Stimulated activated CD8-positive, alpha-beta memory T cell treated with anti-CD3 and anti-CD28 coated beads, Interleukin-4, amount 100 ng/mL, for 24 hours (primary cell): Measurements from ENCODE around the gene FAM168B.
A peak's percentile ranks its signal among the peaks of the same experiment; 100 is the strongest.
"Not testable (repeated sequence)": the region's sequence is repeated elsewhere in the genome, so short reads cannot be mapped to it uniquely, and the experiment has no call there.

ENCODE experiments used
- DNase-seq: peaks from one replicate; pipeline ENCODE4 v3.0.0-alpha.2; 2020; ENCODE audit warnings: low read depth

FAM168B gene, protein sequence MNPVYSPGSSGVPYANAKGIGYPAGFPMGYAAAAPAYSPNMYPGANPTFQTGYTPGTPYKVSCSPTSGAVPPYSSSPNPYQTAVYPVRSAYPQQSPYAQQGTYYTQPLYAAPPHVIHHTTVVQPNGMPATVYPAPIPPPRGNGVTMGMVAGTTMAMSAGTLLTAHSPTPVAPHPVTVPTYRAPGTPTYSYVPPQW

DNA sequence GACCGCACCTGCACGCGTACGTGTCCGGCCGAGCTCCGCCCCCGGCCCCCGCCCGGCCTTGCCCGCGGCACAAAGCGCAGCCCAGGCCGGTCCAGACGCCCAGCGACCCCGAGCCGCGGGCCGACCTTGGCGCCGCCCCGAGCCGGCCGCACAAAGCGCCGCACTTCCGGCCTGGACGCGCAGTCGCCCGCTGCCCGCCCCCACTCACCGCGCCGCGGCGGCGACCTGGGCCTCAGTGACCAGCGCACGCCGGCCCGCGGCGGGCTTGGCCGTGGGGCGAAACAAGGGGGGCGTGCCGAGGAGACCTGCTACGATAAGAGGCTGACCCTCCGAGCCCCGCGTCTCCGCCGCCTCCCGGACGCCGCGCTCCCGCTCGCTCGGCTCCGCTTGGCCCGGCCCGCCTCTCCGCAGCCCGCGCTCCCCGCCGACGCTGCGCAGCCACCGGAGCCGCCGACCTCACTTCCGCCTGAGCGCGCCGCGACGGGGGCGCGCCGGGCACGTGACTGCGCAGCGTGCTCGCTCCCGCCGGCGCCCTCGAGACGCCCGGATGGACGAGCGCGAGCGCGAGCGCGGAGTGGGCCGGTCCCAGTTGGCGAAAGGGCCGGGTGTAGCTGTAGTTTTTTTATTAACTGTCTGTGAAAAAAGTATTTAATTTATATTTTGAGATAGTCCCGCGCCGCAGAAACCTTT lies at the start of gene FAM168B:
Gene FAM168B (minus strand): TSS at position 455 of the 690 bp plus-strand sequence. CDS start 10,814 bp downstream, outside the sequence.
- peak; percentile 79 for DNase-seq

DNA sequence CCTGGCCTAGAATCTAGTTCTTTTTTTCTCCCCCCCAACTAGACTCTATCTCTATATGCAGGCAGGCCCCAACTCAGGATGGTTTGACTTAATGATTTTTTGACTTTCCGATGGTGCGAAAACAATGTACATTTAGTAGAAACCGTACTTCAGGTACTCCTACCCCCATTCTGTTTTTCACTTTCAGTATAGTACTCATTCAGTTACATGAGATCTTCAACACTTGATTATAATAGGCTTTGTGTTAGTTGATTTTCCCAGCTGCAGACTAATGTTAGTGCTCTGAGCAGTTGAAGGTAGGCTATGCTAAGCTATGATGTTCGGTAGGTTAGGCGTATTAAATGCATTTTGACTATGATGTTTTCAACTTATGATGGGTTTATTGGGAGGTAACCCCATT lies 49.6 kb upstream of the FAM168B start:
- no peak for DNase-seq

DNA sequence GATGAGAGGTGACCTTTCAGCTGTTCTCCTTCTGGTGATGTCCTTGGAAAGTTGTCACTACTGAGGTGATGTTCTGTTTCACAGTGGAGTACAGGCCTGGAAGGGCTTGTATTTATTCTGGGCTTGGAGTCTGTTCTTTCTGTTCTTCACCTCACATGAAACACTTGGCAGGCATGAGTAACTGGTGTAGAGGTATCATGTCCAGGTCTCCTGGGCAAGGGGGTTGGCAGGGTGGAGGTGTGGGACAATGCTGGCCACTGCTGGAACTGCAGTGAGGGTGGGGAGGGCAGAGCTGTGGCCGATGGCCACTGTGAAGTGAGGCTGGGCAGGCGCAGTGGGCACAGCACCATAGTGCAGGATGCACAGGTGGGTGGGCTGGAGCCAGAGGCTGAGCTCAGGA lies 47.3 kb upstream of the FAM168B start:
- DNase-seq: no peak

DNA sequence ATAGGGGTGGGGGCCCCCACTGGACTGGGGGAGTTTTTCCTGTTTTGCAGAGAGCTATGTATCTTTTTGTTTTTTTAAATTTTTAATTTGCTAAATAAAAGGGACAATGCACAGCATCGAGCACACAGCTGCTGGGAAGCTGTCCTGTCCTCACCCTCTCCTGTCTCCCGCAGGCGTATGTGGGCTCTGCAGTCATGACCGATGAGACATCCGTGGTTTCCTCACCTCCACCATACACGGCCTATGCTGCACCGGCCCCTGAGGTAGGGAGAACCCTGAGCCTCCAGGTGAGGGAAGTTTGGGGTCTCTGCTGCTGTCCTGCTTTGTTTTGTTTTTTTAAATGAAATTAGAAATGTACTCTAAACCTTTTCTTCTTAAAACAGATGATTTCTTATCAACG lies 39.5 kb upstream of the FAM168B start:
- DNase-seq: no peak

DNA sequence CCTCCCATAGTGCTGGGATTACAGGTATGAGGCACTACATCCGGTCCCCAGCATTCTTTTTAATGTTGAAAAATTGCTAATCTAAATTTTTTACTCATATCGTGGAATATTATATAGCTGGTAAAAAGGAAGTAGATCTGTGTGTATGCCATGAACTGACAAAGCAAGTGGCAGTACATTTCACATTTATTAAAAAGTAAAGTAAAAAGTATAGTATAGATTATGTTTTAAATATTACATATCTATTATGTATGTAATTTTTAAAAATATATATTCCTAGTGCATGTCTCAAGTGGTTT lies 37.0 kb upstream of the FAM168B start:
- DNase-seq: no peak

DNA sequence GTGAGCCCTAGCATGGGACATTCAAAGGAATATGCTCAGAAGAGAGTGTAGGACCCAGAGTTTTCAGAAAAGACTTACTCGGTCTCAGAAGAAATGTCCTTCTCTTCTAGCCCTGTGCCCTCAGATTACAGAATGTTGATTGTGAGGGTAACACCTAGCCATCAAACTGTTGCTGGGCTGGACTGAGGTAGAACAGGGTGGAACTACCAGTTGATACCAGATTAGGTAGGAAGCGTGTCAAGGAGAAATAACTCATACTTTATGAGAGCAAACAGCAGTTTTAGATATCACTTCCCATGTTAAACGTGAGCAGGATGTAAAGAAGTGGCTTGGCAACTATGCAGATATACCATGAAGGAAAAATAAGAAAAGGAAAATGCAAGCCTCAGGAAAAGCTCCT lies 34.7 kb upstream of the FAM168B start:
- DNase-seq: no peak

DNA sequence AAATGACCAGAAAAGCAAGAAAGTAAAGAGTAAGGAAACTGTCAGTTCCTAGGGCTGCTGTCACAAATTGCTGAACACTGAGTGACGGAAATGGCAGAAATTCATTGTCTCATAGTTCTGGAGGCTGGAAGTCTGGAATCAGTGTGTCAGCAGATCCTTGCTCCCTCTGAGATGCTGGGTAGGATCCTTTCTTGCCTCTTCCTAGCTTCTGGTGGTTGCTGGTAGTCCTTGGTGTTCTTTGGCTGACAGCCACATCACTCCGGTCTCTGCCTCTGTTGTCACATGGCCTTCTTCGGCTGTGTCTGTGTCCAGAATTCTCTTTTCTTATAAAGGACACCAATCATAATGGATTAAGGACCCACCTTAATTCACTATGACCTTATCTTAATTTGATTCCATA lies 33.8 kb upstream of the FAM168B start:
- no peak for DNase-seq

DNA sequence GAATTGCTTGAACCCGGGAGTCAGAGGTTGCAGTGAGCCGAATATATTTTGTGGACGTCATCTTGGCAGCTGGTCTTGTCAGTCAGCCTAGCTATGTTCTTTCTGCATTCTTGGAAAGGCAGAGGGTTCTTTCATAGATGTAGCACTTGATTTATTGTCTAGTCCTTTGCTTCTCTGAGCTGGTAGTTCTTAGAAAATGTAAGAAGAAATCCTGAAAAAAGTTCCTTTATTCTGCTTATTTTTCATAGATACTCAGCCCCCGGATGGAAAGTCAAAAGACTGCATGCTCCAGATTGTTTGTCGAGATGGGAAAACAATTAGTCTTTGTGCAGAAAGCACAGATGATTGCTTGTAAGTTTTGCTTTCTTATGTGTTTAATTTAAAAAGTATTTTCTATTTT lies 33.2 kb upstream of the FAM168B start:
- no peak for DNase-seq

DNA sequence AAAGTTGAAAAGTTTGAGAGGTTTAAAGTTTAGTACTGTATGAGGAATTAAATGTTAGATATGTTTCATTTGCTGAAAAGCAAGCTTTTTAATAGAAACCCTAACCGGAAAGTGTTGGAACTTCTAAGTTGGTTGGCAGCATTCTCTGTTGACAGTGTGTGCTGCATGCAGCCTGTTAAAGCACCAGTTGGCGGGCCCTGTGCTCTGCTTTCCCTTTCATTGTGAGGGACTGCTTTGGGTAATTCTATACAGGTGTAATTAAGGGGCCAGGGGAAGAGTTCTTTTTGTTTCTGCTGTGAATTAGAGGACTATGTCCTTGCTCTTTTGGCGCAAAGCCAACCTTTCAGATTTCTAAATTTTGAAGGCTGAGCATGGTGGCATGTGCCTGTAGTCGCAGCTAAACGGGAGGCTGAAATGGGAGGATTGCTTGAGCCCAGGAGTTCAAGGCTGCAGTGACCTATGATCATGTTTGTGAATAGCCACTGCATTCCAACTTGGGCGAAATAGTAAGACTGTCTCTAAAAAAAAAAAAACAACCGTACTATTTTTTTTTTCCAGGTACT lies 32.0 kb upstream of the FAM168B start:
- DNase-seq: no peak

DNA sequence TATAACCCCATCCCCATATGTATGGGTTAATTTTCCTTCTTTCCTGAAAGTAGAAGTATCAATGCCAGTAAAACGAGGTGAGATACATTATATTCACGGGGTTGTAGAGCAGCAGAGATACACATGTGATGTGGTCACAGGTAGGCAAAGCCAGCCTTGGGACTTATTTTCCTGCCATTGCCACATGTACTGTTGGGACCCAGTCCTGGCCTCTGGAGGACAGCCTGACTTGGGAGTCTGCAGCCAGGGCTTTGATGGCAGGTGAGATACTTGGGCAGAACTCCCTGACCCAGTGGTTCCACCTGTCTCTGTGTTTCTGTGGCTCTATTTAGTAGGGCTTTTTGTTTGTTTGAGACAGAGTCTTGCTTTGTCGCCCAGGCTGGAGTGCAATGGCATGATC lies 29.9 kb upstream of the FAM168B start:
- DNase-seq: no peak

DNA sequence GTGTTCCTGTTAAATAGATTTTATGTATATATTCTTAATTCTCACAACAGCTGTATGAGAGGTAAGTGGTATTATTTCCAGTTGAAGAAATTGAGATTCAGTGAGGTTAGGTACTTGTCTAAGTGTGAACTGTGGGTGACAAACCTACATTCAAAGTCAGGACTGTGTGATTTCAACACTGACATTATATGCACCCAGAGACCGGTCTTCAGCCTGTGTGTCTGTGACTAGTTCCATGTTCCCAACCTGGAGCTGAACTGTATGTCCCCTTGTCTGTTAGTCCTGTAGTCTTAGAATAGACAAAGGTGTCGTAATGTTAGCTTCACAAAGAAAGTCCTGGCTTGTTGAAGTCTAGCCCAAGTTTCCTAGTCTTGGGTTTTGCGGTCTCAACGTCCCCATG lies 29.2 kb upstream of the FAM168B start:
- no peak for DNase-seq

DNA sequence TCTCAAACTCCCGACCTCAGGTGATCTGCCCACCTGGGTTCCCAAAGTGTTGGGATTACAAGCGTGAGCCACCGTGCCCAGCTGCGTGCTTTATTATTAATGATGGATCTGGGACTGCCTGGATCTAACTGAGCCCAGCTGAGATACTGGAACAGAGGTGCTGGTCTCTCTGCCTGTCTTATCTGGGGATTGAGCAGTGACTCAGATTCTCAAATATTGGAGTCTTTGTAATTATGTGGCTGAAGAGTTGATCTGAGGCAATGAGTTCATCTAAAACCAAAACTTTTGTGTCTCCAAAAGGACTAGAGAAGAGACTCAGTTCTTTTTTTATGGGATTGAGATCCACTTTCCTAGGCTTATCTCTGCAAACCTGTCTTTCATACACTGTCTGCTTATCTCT lies 28.2 kb upstream of the FAM168B start:
- no peak for DNase-seq

DNA sequence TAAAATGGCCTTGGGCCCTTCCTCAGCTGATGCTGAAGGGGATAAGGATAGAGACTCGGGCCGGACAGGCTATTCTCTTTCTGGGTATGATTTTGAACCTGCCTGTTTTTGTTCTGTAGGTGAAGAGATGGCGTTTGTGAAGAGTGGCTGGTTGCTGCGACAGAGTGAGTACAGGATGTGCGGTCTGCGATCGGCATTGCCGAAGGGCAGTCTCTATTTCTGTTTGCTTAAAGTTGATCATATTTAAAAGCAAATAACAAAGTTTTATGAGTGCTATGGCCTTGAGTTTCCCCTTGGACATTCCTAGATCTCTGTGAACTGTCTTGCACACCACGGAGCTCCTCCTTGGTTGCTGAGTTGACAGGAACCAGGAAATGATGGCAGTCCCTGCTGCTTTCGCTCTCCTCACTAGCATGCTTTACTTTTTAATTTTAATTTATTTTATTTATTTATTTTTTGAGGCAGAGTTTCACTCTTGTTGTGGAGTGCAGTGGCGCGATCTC lies 27.6 kb upstream of the FAM168B start:
- no peak for DNase-seq

DNA sequence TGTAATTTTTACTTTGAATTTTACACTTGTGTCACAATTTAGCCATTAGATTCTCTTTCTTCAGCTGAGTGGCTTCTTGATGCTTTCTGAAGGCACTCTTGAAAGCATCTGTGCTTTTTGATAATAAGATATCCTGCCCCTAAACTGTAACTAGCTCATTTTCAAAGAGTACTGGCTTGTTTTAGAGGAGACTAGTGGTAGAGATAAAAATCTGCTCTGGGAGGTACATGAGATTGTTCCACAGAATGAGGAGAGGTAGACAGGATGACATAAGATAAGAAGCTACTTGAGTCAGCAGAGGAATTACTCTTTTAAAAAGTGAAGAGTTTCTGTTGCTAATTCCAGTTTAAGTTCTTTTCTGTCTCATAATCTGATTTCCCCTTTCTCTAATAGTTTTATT lies 22.5 kb upstream of the FAM168B start:
- DNase-seq: no peak

DNA sequence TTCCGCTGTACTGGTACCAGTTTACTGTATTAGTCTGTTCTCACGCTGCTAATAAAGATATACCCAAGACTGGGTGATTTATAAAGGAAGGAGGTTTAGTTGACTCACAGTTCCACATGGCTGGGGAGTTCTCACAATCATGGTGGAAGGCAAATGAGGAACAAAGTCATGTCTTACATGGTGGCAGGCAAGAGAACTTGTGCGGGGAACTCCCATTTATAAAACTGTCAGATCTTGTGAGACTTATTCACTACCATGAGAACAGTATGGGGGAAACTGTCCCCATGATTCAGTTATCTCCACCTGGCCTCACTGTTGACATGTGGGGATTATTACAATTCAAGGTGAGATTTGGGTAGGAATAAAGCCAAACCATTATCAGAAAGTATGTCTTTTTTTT lies 21.7 kb upstream of the FAM168B start:
- not testable (repeated sequence) for DNase-seq

DNA sequence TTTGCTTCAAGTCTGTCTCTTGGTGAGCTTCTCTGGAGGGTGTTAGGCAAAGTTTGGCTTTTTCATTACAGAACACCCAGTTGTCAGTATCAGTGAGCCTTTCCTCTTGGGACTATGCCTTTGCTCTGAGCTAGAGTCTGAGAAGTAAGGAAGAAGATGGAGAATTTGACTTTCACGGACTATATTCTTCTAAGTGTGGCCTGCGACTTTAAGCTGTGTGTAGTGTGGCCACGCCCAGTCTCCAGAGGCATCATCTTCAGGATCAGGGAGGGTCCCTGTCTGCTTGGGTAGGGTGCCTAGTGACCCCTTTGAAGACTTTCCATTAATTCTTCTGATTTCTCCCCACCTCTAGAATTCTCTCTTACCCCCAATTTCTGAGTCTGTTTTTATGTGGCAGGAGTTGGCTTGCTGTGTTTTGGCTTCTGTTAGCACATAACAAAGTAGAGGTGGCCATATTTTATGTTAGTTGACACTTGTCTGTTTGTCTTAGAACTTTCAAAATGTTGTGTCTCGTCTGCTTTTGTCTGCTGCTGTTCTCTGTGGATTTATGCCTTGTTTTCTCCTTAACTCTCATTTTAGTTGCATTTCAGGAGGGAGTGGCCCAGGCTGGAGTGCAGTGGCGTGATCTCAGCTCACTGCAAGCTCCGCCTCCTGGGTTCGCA lies 20.4 kb upstream of the FAM168B start:
- no peak for DNase-seq

DNA sequence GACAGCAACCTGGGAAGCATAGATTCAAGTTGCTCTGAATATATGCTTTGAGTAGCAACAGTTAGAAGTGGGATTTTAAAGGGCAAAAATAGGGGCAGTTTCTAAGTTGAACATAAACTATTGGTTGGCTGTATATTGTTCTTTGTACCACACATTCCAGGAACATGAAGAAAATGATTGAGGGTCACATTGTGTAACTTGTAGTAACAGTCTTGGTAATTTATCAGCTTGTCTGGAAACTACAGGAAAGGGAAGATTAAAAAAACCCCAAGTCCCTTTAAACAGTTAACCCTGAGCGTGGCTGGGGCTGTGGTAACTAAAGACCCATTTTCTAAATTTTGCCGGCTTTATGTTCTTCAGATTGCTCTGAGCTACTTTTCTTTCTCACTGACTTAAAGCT lies 19.3 kb upstream of the FAM168B start:
- no peak for DNase-seq

DNA sequence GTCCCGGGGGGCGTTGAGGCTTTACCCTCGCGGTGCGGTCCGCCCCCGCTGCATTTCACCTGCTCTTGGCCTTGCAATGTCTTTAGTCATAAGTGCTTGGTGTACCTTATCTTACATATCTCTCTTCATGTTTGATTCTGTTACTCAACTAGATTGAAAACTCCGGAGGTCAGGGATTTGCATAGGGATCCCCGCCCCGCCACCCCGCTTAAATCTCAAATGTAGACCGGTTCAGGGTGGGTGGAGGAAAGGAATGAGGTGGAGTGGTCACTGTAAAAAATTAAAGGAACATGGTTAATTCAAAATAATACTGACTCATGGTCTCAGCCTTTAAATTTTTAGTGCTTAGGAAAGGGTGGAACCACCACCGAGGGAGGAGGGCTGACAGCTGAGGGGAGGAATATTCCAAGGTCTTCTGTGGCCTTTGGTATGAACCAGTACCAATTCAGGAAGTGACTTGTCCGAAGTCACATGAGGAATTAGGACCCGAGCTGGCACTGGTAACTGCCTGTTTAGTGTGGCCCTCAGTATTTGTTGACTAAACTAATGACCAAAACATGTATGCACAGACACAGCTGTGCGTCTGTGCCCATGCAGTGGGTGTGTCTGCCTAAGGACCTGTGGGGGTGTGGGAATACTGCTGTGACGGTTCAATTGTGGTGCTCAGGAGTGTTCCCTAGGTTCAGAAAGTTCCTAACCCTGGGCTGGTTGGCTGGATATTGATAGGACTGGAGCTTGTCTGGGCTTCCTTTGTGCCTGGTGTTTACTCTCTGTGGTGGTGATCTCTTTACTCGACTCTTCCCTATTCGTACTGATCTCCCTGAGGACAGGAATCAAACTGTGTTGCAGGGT lies 12.9 kb upstream of the FAM168B start:
- peak; percentile 55 for DNase-seq

DNA sequence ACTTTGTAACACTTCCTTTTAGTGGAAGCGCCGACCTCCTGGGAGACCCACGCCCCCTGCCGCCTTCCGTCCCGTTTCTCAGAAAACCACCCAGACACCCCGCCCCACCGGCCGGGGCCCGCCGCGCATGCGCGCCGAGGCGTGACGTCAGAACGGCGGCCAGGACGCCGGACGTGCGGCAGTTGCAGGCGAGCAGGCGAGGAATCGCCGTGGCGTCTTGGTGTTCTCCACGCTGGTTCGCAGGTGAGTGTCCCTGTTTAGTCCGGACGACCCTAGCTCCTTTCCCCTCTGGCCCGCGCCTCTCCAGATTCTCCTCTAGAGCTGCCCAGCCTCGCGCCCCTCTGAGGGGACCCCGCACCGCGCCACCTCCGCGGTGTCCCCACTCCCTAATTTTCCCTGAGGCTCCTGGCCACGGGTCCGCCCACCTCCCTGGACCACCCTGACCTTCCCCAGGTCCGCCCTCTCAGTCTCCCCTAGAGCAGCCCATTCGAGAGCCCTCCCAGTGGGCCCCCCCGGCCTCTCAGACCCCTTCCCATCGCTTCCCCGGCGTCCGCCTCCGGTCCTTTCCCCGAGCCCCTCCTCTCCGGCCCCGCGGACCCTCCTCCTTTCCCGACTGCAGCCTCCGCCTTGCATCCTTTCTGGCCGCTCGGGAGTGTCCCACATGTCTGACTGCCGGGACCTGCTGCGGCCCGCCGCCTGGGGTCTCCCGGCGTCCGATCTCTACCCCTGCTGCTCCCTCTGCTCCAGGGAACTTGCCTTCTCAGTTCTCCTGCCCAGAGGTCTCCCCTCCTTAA lies 12.1 kb upstream of the FAM168B start, which contains the start of gene PLEKHB2:
Gene PLEKHB2 (plus strand): TSS at position 181 of the 794 bp plus-strand sequence. CDS start 15,606 bp downstream, outside the sequence.
- DNase-seq: peak; percentile 92

DNA sequence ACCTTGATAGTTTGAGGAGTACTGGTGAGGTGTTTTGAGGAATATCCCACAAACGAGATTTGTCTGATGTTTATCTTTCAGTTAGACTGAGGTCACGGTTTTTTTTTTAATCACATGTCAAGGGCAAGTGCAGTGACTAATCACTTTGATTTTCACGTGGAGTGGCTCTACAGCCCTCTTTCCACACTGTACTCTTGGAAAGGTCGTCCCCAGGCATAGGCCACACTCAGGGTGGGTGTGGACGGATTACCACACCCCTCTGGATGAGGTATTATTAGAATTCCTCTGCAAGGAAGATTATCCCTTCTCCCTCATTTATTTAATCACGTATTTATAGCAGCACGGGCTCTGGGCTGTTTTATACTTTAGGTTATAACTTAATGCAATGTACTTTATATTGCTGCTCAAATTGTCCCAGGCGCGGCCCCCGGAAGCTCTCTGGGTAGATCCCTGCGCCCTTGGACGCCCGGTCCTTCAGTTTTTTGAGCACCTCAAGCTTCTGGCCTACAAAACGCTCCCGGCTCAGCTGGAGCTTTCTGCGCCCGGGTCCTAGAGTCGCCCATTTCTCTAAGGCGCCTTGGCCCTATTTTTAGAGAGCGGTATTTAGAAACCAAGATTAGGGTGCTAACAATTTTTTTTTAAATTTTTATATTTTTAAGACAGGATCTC lies 11.4 kb upstream of the FAM168B start:
- DNase-seq: peak; percentile 4

DNA sequence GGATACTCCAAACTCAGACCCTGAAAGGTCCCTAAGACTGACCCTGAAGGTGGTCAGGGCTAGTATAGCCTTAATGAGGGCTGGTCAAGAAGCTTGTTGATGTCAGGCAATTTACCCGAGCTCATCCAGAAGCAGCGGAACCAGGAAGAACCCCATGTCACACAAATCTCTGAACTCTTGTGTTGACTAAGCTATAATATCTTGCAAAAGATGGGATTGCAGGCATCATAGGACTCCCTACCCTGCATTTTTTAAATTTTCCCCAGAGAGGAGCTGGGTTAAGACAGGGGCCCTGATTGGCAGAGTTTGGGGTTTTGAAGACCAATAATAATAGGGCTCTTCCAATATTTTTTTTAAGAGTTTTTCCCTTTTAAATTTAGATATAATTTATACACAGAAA lies 9.9 kb upstream of the FAM168B start:
- DNase-seq: no peak
